ENCODE results near the gene TPPP3. TPM values are rescaled to one million over a fixed set of nuclear protein-coding genes. Genes with fewer than 3 reads are reported as not detected.

TPPP3 gene
- total RNA-seq, 1 experiment from 2014 or later: 0.28 TPM

DNA sequence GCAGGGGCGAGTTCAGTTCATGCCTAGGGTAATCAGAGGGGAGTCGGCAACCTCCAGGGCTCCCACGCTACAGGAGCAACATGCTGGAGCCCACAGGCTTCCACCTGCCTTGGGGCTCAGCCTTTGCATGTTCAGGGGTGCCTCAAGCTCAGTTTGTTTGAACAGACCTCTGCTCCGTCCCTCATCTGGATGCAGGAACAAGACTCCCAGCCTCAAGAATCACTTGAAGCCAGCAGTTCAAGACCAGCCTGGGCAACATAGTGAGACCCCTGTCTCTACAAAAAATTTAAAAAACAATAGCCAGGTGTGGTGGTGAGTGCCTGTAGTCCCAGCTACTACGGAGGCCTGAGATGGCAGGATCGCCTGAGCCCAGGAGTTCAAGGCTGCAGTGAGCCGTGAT lies 32.7 kb upstream of the TPPP3 start:
- POLR2A ChIA-PET (ENCODE audit: low non-redundant PET): no interaction called here
- no TSS peak for BruUV-seq (replicated peaks)
- no peaks in the 10 kb centered on the region for H3K36me3 ChIP-seq (ENCODE audit: insufficient read depth, low read length, poor library complexity, severe bottlenecking)
- CTCF ChIA-PET: no interaction called here
- intact Hi-C loops (cut with micrococcal nuclease; ENCODE audit: unreplicated experiment): loop anchor here (5.0 kb wide), 1 partner anchor 41 kb away; no protein-coding TSS in a partner anchor
- no peak for DNase-seq (ENCODE audit: low spot score)
- peaks cover 3% of the 10 kb centered on the region for H3K27me3 ChIP-seq (replicated peaks; ENCODE audit: insufficient read depth, low read depth, low read length, poor library complexity)
- H3K4me3 ChIP-seq (ENCODE audit: low read depth, low read length, poor library complexity, severe bottlenecking): no peak overlapping the region
- TF ChIP-seq EZH2 (IDR thresholded peaks at IDR 0.05; ENCODE audit: borderline replicate concordance, low read depth, low read length, poor library complexity, severe bottlenecking): no peak
- TF ChIP-seq, protein P1, sequence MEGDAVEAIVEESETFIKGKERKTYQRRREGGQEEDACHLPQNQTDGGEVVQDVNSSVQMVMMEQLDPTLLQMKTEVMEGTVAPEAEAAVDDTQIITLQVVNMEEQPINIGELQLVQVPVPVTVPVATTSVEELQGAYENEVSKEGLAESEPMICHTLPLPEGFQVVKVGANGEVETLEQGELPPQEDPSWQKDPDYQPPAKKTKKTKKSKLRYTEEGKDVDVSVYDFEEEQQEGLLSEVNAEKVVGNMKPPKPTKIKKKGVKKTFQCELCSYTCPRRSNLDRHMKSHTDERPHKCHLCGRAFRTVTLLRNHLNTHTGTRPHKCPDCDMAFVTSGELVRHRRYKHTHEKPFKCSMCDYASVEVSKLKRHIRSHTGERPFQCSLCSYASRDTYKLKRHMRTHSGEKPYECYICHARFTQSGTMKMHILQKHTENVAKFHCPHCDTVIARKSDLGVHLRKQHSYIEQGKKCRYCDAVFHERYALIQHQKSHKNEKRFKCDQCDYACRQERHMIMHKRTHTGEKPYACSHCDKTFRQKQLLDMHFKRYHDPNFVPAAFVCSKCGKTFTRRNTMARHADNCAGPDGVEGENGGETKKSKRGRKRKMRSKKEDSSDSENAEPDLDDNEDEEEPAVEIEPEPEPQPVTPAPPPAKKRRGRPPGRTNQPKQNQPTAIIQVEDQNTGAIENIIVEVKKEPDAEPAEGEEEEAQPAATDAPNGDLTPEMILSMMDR (conservative IDR thresholded peaks at IDR 0.05; ENCODE audit: low read depth, low read length): no peak
- peaks cover 38% of the 10 kb centered on the region for H3K4me1 ChIP-seq (ENCODE audit: insufficient read depth, low read length, poor library complexity, severe bottlenecking)
- no peaks in the 10 kb centered on the region for H3K9me3 ChIP-seq (ENCODE audit: low read depth, low read length, poor library complexity, severe bottlenecking)
- H3K27ac ChIP-seq (ENCODE audit: low read depth, low read length, poor library complexity, severe bottlenecking): no peak overlapping the region

DNA sequence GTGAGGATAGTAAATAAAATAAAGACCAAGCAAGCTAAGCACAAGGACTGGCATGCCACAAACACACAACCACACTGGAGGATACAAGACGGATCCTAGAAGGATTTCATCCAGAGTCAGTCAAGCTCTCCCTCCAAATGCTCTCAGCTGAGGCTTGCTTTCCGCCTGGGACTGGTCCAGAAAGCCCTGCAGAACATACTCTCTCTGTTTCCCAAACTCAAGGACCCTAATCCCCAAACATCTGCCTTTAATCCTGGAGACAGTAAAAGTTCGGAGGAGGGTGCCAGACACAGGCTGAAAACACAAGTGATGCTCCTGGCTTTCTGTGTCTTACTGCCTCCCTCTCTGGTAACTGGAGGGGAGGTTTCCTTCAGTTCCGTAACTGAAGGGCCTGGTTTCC lies 32.3 kb upstream of the TPPP3 start:
- BruUV-seq (replicated peaks): no TSS peak
- TF ChIP-seq, protein P1 (conservative IDR thresholded peaks at IDR 0.05; ENCODE audit: low read depth, low read length): no peak
- no peak for TF ChIP-seq EZH2 (IDR thresholded peaks at IDR 0.05; ENCODE audit: borderline replicate concordance, low read depth, low read length, poor library complexity, severe bottlenecking)
- ChIA-PET POLR2A (ENCODE audit: low non-redundant PET) (no interaction called here), CTCF (no interaction called here)
- H3K4me3 ChIP-seq (ENCODE audit: low read depth, low read length, poor library complexity, severe bottlenecking): no peak overlapping the region
- no peaks in the 10 kb centered on the region for H3K9me3 ChIP-seq (ENCODE audit: low read depth, low read length, poor library complexity, severe bottlenecking)
- intact Hi-C loops (cut with micrococcal nuclease; ENCODE audit: unreplicated experiment): loop anchor here (5.0 kb wide), 1 partner anchor 42 kb away; no protein-coding TSS in a partner anchor
- H3K27ac ChIP-seq (ENCODE audit: low read depth, low read length, poor library complexity, severe bottlenecking): no peak overlapping the region
- no peak for DNase-seq (ENCODE audit: low spot score)
- no peaks in the 10 kb centered on the region for H3K36me3 ChIP-seq (ENCODE audit: insufficient read depth, low read length, poor library complexity, severe bottlenecking)
- H3K4me1 ChIP-seq (ENCODE audit: insufficient read depth, low read length, poor library complexity, severe bottlenecking): peaks cover 38% of the 10 kb centered on the region
- peaks cover 3% of the 10 kb centered on the region for H3K27me3 ChIP-seq (replicated peaks; ENCODE audit: insufficient read depth, low read depth, low read length, poor library complexity)

DNA sequence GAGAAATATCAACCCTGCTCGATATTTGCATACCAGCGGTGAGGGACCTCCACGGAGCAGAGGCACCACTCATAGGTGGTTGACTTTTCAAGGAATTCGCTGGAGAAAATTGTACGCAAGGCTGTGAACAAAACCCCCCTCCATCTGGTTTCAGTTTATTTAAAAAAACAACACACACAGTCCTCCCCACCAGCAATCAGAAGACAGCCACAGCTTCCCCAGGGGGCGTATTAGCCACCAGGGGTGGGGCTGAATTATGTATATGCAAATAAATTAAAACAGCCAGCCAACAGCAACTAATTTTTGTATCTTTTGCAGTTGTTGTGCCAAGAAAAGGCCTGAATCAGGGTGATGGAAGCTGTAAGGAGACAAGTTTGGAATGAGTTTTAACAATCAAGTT lies 31.8 kb upstream of the TPPP3 start:
- Histone ChIP-seq H3K4me1 (ENCODE audit: insufficient read depth, low read length, poor library complexity, severe bottlenecking) (peaks cover 34% of the 10 kb centered on the region), H3K27ac (ENCODE audit: low read depth, low read length, poor library complexity, severe bottlenecking) (peak overlapping the region; percentile 36), H3K36me3 (ENCODE audit: insufficient read depth, low read length, poor library complexity, severe bottlenecking) (no peaks in the 10 kb centered on the region), H3K4me3 (ENCODE audit: low read depth, low read length, poor library complexity, severe bottlenecking) (no peak overlapping the region), H3K27me3 (replicated peaks; ENCODE audit: insufficient read depth, low read depth, low read length, poor library complexity) (no peaks in the 10 kb centered on the region), H3K9me3 (ENCODE audit: low read depth, low read length, poor library complexity, severe bottlenecking) (no peaks in the 10 kb centered on the region)
- no TSS peak for BruUV-seq (replicated peaks)
- TF ChIP-seq EZH2 (IDR thresholded peaks at IDR 0.05; ENCODE audit: borderline replicate concordance, low read depth, low read length, poor library complexity, severe bottlenecking): no peak
- TF ChIP-seq, protein P1 (conservative IDR thresholded peaks at IDR 0.05; ENCODE audit: low read depth, low read length): no peak
- no peak for DNase-seq (ENCODE audit: low spot score)
- ChIA-PET CTCF (interaction anchor here (0.9 kb wide), 1 partner anchor 41 kb away, joined by 3 read pairs; no protein-coding TSS in a partner anchor), POLR2A (ENCODE audit: low non-redundant PET) (no interaction called here)
- intact Hi-C loops (cut with micrococcal nuclease; ENCODE audit: unreplicated experiment): loop anchor here (5.0 kb wide), 1 partner anchor 42 kb away; no protein-coding TSS in a partner anchor
